Thoracic aorta (tissue), 2 donors: ENCODE results near the gene KIAA1217. TPM values are rescaled to one million over a fixed set of nuclear protein-coding genes. Genes with fewer than 3 reads are reported as not detected.

Source experiments
- ATAC-seq: fragments of 150-250 bp; one replicate; pipeline ENCODE4 v1.8.0; 2017; ENCODE audit warnings: low read depth; ENCODE audit not compliant: insufficient number of reproducible peaks, low FRiP score
- DNase-seq: peaks from one replicate; pipeline ENCODE4 v3.0.0-alpha.2; 2020; ENCODE audit warnings: low spot score
- H3K27ac ChIP-seq, 2 donors: fragments of 200-600 bp; sonication (generic); 1 replicate in 1 of 2; 2 replicates in 1 of 2; pipeline ENCODE4 v1.5.1; 2016; ENCODE audit warnings: mild to moderate bottlenecking in 2 of 2, moderate library complexity in 2 of 2
- H3K27me3 ChIP-seq: fragments of 200-600 bp; sonication (generic); replicated peaks from 2 replicates; pipeline ENCODE4 v1.6.0; 2016; ENCODE audit warnings: mild to moderate bottlenecking; ENCODE audit not compliant: insufficient read depth
- H3K36me3 ChIP-seq: fragments of 200-600 bp; sonication (generic); one replicate; pipeline ENCODE4 v1.5.1; 2016
- H3K4me1 ChIP-seq, 2 donors: fragments of 200-600 bp; sonication (generic); 1 replicate in 1 of 2; 2 replicates in 1 of 2; pipeline versions ENCODE4 v1.5.1 to v1.6.0; 2016; ENCODE audit warnings: low read depth in 2 of 2, mild to moderate bottlenecking in 1 of 2; ENCODE audit not compliant: control insufficient read depth in 1 of 2
- H3K4me3 ChIP-seq: fragments of 200-600 bp; sonication (generic); 2 replicates; pipeline ENCODE4 v1.5.1; 2016; ENCODE audit warnings: mild to moderate bottlenecking
- H3K9me3 ChIP-seq: fragments of 200-600 bp; sonication (generic); 2 replicates; pipeline ENCODE4 v1.5.1; 2016
- CTCF ChIP-seq: fragments of 200-600 bp; sonication (generic); IDR thresholded peaks from one replicate; pipeline ENCODE4 v1.5.1; 2019; ENCODE audit warnings: antibody characterized with exemption
- total RNA-seq, 2 donors: library from RNA; depleted of rRNA; stranded (reverse); fragments of >200 nt; gene quantifications; one replicate each; pipeline versions ENCODE4 v1.1.0 to v1.2.3, GENCODE V29; 2016

Gene KIAA1217
- total RNA-seq, 2 donors from 2014 or later: 15.2 to 15.6 TPM

GRCh38 chr10:24427678-24428409 lies 218.9 kb downstream of the KIAA1217 start:
- DNase-seq (no peak), ATAC-seq (peak; percentile 59)
- Histone ChIP-seq H3K4me1 (peaks cover 6 to 14% of the 10 kb centered on the region in 2 donors), H3K9me3 (no peaks in the 10 kb centered on the region), H3K27me3 (no peaks in the 10 kb centered on the region), H3K27ac (peak overlapping the region; percentile 29 to 79), H3K4me3 (no peak overlapping the region), H3K36me3 (no peaks in the 10 kb centered on the region)
- TF ChIP-seq CTCF: no peak

- peaks cover 6 to 14% of the 10 kb centered on the region in 2 donors for H3K4me1 ChIP-seq
- no peak overlapping the region for H3K4me3 ChIP-seq
- no peak for ATAC-seq
- H3K9me3 ChIP-seq: no peaks in the 10 kb centered on the region
- no peak for TF ChIP-seq CTCF
- no peaks in the 10 kb centered on the region for H3K36me3 ChIP-seq
- no peak for DNase-seq
- H3K27me3 ChIP-seq: no peaks in the 10 kb centered on the region
- peak overlapping the region; percentile 29 to 79 for H3K27ac ChIP-seq
These were observed 219.5 kb downstream of the KIAA1217 start for GRCh38 chr10:24428410-24428782.

- Histone ChIP-seq H3K4me3 (no peak overlapping the region), H3K36me3 (no peaks in the 10 kb centered on the region), H3K27me3 (no peaks in the 10 kb centered on the region), H3K4me1 (peaks cover 6 to 14% of the 10 kb centered on the region in 2 donors), H3K27ac (no peak overlapping the region), H3K9me3 (no peaks in the 10 kb centered on the region)
- DNase-seq (no peak), ATAC-seq (no peak)
- no peak for TF ChIP-seq CTCF
These were observed 221.7 kb downstream of the KIAA1217 start for GRCh38 chr10:24430591-24430990.

- no peak for DNase-seq
- Histone ChIP-seq H3K36me3 (no peaks in the 10 kb centered on the region), H3K4me3 (no peak overlapping the region), H3K27ac (no peak overlapping the region), H3K9me3 (no peaks in the 10 kb centered on the region), H3K4me1 (peaks cover 6 to 8% of the 10 kb centered on the region in 2 donors), H3K27me3 (no peaks in the 10 kb centered on the region)
- no peak for TF ChIP-seq CTCF
- no peak for ATAC-seq
These were observed 223.8 kb downstream of the KIAA1217 start for GRCh38 chr10:24432478-24433416.

GRCh38 chr10:24433705-24434104 lies 224.8 kb downstream of the KIAA1217 start:
- no peaks in the 10 kb centered on the region for H3K9me3 ChIP-seq
- no peaks in the 10 kb centered on the region for H3K27me3 ChIP-seq
- TF ChIP-seq CTCF: no peak
- H3K36me3 ChIP-seq: no peaks in the 10 kb centered on the region
- H3K4me3 ChIP-seq: no peak overlapping the region
- no peak overlapping the region for H3K27ac ChIP-seq
- DNase-seq: no peak
- ATAC-seq: no peak
- peaks cover 0 to 5% of the 10 kb centered on the region in 2 donors for H3K4me1 ChIP-seq
